Activated naive CD4-positive, alpha-beta T cell (primary cell): Measurements from ENCODE around the gene PSPN.
"Not testable (repeated sequence)": the region's sequence is repeated elsewhere in the genome, so short reads cannot be mapped to it uniquely, and the experiment has no call there.

Experiments
- DNase-seq, 4 experiments: peaks; one replicate each; lab custom pipeline; 2025; lab: John Stamatoyannopoulos, UW

PSPN gene

GRCh38 chr19:6402837-6403608 is 27.3 kb upstream of the PSPN start:
- DNase-seq = no peak

DNA sequence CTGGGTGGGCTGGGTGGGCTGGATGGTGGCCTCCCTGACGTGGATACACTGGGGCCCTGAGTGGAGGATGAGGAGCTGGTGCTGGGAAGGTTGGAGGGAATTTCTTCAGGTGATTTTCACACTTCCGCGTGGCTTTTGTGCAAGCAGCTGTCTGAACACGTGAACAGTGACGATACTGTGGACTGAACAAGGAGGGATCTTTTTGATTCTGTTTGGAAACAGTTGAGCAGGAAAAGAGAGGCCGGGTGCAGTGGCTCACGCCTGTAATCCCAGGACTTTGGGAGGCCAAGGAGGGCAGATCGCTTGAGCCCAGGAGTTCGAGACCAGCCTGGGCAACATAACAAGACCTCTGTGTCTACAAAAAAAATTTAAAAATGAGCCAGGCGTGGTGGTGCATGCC is 26.3 kb upstream of the PSPN start:
- DNase-seq = no peak

DNA sequence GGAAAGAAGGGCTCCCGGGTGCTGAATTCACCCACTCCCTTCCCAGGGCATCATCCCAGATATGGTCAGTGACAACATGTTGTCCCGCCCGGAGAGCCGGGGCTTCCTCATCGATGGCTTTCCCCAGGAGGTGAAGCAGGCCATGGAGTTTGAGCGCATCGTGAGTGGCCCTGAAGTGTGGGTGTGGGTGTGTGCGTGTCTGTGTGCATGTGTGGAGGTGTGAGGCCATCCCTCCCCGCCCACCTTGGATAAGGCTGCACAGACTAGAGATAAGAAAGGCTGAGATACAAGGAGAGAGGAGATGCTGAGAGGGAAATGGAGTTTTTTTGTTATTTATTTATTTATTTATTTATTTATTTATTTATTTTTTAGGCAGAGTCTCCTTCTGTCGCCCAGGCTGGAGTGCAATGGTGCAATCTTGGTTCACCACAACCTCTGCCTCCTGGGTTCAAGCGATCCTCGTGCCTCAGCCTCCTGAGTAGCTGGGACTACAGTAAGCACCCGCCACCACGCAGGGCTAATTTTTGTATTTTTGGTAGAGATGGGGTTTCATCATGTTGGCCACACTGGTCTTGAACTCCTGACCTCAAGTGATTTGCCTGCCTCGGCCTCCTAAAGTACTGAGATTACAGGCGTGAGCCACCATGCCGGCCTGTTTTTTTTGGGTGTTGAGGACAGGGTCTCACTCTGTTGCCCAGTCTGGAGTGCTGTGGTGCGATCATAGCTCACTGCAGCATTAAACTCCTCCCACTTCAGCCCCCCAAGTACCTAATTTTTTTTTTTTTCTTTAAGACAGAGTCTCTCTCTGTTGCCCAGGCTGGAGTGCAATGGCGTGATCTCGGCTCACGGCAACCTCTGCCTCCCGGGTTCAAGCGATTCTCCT is 24.6 kb upstream of the PSPN start:
- DNase-seq = not testable (repeated sequence)

DNA sequence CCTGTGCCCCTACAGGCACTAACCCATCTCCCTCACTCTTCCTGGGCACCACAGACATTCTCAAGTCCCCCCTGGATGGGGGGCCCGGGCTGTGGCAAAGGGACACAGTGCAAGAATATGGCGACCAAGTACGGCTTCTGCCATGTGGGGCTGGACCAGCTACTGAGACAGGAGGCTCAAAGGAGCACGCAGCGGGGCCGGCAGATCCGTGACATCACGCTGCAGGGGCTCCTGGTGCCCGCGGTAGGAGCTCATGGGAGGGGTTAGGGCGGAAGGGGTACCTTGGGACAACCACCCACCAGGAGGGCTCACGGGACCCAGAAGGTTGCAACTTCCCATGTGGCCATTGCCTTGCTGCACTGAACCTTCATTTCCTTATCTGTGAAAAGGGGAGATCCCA is 20.6 kb upstream of the PSPN start:
- DNase-seq = no peak

DNA sequence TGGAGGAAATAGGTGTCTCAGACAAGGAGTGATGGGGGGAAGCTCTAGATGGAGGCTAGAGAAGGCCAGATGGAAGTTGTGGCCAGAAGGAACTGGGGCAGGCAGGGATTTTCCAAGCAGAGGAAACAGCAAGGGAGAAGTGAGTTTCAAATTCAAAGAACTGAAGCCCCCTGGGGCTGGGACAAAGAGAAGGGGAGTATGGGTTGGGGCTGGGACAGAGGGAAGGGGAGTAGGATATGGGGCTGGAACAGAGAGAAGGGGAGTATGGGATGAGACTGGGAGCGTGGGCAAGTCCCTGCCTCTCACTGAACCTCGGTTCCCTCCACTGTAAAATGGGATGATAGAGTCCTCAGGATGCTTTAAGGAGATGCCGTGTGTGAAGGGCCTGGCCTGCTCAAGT is 19.1 kb upstream of the PSPN start:
- DNase-seq = no peak

GRCh38 chr19:6393983-6394412 is 18.3 kb upstream of the PSPN start:
- DNase-seq = peak in 1 of 4 experiments; percentile 53

DNA sequence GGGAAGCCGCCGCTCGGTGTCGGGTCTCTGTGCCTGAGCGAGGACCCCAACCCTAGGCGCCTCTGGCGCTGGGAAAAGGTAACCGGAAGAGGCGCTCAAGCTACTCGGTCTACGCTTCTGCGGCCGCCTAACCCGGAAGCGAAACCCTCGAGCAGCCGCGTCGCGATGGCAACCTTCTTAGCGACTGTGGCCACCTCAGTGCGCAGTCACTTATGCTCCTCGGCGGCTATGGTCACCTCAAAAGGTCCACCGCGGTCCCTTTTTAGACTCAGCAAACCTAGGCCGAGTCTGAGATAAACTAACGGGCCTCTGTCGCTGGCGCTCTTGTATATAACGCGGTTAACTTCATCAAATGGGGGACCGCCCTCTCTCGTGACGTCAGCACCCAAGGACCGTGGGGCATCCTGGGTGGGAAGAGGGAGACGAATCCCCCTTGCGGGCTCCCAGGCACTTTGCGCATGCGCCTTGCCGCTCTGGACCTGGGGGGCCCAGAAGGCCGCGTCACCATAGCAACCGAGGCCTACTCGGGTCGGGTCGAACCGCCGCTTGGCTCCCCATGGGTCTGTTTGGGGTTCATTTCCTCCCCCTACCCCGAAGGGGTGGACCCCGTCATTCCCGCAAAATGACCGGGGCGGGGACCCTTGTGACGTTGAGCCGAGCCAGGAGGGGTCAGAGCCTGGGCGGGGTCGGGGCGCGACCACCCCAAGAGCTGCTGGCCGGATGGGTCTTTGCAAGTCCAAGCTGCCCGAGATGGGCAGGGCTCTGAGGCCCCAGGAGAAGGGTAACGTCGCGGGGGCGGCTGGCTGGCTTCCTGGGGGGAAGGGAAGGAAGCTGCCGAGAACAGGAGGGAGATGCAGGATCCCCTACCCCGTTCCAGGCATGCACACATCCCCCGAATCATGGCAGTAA is 17.6 kb upstream of the PSPN start, which contains the start of gene GTF2F1:
TSS of gene GTF2F1 (minus strand) at position 91 of the 909 bp plus-strand sequence. CDS start 169 bp downstream, outside the sequence.
- peak; percentile 75 to 90 (median 83) for DNase-seq

- no peak for DNase-seq
These were observed 16.7 kb upstream of the PSPN start for GRCh38 chr19:6392221-6393073.

- DNase-seq = no peak
These were observed 11.6 kb upstream of the PSPN start for GRCh38 chr19:6387372-6387771.

- DNase-seq = no peak
These were observed 8.6 kb upstream of the PSPN start for GRCh38 chr19:6384381-6384780.

- DNase-seq = no peak
These were observed 7.5 kb upstream of the PSPN start for GRCh38 chr19:6383188-6383587.

DNA sequence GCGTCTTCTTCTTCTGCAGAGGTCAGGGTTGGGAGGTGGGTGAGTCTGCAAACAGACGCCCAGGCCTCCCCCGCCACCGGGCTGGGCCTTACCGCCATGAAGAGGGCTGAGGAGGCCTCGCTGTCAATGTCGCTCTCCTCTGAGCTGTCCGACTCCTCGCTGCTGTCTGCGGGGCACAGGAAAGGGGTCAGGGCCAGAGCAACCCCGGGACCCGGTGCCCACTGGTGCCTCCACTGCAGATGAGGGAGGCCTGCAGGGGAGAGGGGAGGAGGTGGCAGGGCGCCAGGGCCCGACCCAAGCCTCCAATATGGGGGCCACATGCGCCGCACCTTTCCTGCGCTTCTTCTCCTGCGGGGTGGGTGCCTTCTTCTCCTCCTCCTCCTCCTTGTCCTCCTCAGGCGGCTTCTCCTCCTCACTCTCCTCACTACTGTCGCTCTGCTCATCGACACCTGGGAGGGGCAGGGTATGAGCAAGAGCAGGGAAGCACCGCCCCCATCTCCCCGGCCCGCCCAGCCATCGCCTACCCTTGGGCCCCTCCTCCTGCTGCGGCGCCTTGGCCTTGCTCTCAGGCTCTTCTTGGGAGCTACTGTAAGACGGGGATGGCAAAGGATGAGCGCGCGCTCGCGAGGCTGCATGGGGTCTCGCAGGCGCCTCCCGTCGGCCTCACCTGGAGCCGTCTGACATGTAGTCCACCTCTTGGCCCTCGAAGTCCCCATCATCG is 5.5 kb upstream of the PSPN start:
- DNase-seq = no peak

DNA sequence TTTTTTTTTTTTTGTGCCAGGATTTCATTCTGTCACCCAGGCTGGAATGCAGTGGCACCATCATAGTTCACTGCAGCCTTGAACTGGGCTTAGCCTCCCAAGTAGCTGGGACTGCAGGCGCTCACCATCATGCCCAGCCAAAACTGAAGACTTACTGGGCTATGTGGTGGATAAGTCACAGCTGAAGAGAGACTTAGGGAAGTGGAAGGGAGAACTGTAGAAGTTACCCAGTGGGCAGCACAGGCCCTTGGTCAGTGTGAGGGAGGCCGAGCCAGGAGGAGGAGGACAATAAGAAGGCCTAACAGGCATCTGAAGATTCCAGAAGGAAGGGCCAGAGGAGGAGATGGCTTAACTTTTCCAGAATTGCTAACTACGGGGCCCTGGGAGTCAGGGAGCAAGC is 4.0 kb upstream of the PSPN start:
- no peak for DNase-seq

DNA sequence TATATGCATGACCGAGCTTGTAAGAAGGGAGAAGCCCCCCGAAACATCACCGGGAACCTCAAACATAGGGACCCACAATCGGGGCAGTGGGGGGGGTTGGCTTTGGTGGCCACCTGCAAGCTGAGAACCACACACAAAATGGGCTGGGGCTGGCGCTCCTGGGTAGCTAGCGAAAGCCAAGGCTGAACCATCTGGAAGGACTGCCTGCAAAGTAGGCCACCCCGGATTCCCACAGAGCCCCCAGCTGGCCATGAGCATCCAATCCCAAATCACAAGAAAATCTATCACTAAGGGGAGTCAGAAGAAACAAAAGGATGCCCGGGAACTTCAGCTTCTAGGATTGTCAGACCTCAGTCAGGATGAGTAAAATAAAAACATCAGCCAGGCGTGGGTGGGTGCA is 2.8 kb upstream of the PSPN start:
- DNase-seq = no peak

- DNase-seq = no peak
These were observed 2.3 kb upstream of the PSPN start for GRCh38 chr19:6378041-6378440.

GRCh38 chr19:6376512-6377190 is 918 bp upstream of the PSPN start:
- DNase-seq = no peak

DNA sequence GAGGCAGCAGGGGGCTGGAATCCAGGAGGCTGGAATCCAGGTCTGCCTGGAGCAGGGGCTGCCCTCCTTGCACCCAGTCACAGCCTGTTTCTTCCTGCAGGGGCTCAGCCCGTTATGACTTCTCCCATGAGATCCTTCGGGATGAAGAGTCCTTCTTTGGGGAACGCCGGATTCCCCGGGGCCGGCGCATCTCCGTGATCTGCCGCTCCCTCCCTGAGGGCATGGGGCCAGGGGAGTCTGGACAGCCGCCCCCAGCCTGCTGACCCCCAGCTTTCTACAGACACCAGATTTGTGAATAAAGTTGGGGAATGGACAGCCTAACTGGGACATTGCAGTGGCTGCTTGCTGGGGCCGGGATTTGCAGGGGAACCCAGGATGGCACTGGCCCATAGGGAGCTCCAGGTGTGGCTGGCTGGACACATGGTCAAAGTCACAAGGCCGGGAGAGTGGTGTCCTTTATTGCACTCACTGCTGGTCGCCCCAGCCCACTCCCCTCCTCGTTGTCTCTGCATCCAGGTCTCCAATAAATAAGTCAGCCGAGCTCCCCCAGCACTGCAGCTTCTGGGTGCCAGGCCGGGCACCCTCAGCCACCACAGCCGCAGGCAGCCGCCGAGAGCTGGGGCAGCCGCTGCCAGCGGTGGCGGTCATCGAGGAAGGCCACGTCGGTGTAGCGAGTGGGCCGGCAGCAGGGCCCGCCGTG is 872 bp downstream of the PSPN start:
- no peak for DNase-seq

GRCh38 chr19:6374161-6374709 is 1.5 kb downstream of the PSPN start:
- no peak for DNase-seq

- DNase-seq = no peak
These were observed 2.0 kb downstream of the PSPN start for GRCh38 chr19:6373813-6374108.
